Endothelial cell of umbilical vein (primary cell): ENCODE measurements around the gene SEMA3E. TPM values are rescaled to one million over a fixed set of nuclear protein-coding genes. Genes with fewer than 3 reads are reported as not detected.

ENCODE experiments used
- BruUV-seq: library from RNA; stranded (reverse); fragments of 400-500 nt; replicated peaks from 2 replicates; lab custom pipeline; 2021; lab: Mats Ljungman, UMichigan
- CTCF ChIA-PET: fragments of 300-600, 350-600 bp; sonication (Branson Sonifier 250); formaldehyde crosslinking; loops from one replicate; lab custom pipeline; 2021; ENCODE audit warnings: antibody characterized with exemption, inconsistent platforms; lab: Charles Lee
- POLR2A ChIA-PET: fragments of 300-600, 350-600 bp; sonication (Branson Sonifier 250); formaldehyde crosslinking; loops from one replicate; lab custom pipeline; 2021; ENCODE audit warnings: antibody characterized with exemption, inconsistent platforms; lab: Charles Lee
- DNase-seq: peaks from one replicate; pipeline ENCODE4 v3.0.0-alpha.2; 2011; ENCODE audit warnings: low read depth, low spot score
- FAIRE-seq: peaks from 2 replicates; lab custom pipeline; 2011; peaks lifted over from hg19 to GRCh38; lab: Jason Lieb, UNC
- H2AFZ ChIP-seq: 2 replicates; pipeline ENCODE4 v1.6.0; 2012; ENCODE audit warnings: low read depth, low read length, control low read depth, inconsistent platforms
- H3K27ac ChIP-seq: 2 replicates; pipeline ENCODE4 v1.5.1; 2011; ENCODE audit warnings: low read depth, mild to moderate bottlenecking, control low read depth, low read length, moderate library complexity; ENCODE audit not compliant: insufficient read depth
- H3K27me3 ChIP-seq, 2 experiments: 2 replicates each; pipeline versions ENCODE4 v1.6.0 to v1.6.1; 2011; ENCODE audit warnings: low read length in 2 of 2, mixed read lengths in 1 of 2; ENCODE audit not compliant: control insufficient read depth in 2 of 2, insufficient read depth in 2 of 2
- H3K36me3 ChIP-seq, 2 experiments: 2 replicates in 1 of 2; 3 replicates in 1 of 2; pipeline ENCODE4 v1.5.1; 2011; ENCODE audit warnings: low read length in 2 of 2, mild to moderate bottlenecking in 1 of 2, moderate library complexity in 1 of 2; ENCODE audit not compliant: control insufficient read depth in 2 of 2, insufficient read depth in 2 of 2; ENCODE audit errors: extremely low read depth in 1 of 2
- H3K4me1 ChIP-seq: 3 replicates; pipeline ENCODE4 v1.5.1; 2011; ENCODE audit warnings: mild to moderate bottlenecking, low read length; ENCODE audit not compliant: control insufficient read depth, insufficient read depth; ENCODE audit errors: extremely low read depth
- H3K4me2 ChIP-seq: 2 replicates; pipeline ENCODE4 v1.6.1; 2011; ENCODE audit warnings: low read length, control low read depth, mixed read lengths; ENCODE audit not compliant: insufficient read depth
- H3K4me3 ChIP-seq, 3 experiments: fragments of 200-600 bp in 1 of 3; sonication (generic), shearing (Covaris generic) in 1 of 3; replicated peaks in 1 of 3; 2 replicates each; pipeline ENCODE4 v1.5.1; 2011 to 2016; ENCODE audit warnings: control low read depth in 3 of 3, low read length in 3 of 3, mild to moderate bottlenecking in 2 of 3, inconsistent platforms in 1 of 3, low read depth in 1 of 3, moderate library complexity in 1 of 3; ENCODE audit not compliant: insufficient read depth in 1 of 3
- H3K79me2 ChIP-seq: 2 replicates; pipeline ENCODE4 v1.6.0; 2012; ENCODE audit warnings: low read length, inconsistent platforms; ENCODE audit not compliant: control insufficient read depth, insufficient read depth
- H3K9ac ChIP-seq: replicated peaks from 2 replicates; pipeline ENCODE3; 2011; ENCODE audit warnings: low read length, control low read depth; ENCODE audit not compliant: insufficient read depth; ENCODE audit errors: extremely low read depth
- H3K9me1 ChIP-seq: replicated peaks from 3 replicates; pipeline ENCODE4 v1.6.0; 2011; ENCODE audit warnings: mild to moderate bottlenecking, low read length; ENCODE audit not compliant: control insufficient read depth, insufficient read depth; ENCODE audit errors: extremely low read depth
- H3K9me3 ChIP-seq: replicated peaks from 2 replicates; pipeline ENCODE4 v1.5.1; 2012; ENCODE audit warnings: low read length, inconsistent platforms; ENCODE audit not compliant: control insufficient read depth, insufficient read depth
- H4K20me1 ChIP-seq: replicated peaks from 2 replicates; pipeline ENCODE3; 2011; ENCODE audit warnings: mild to moderate bottlenecking, low read length; ENCODE audit not compliant: control insufficient read depth, insufficient read depth; ENCODE audit errors: extremely low read depth
- EZH2 ChIP-seq: IDR thresholded peaks from 2 replicates; pipeline ENCODE4 v1.6.1; 2012; ENCODE audit warnings: borderline replicate concordance, low read depth, mild to moderate bottlenecking, moderate library complexity, low read length, inconsistent platforms; ENCODE audit not compliant: severe bottlenecking
- FOS ChIP-seq: IDR thresholded peaks from 2 replicates; pipeline ENCODE4 v1.6.1; 2011; ENCODE audit warnings: mild to moderate bottlenecking, low read length, moderate library complexity, borderline replicate concordance; ENCODE audit not compliant: insufficient read depth
- GATA2 ChIP-seq: IDR thresholded peaks from 2 replicates; pipeline ENCODE4 v1.7.0; 2011; ENCODE audit warnings: low read depth, mild to moderate bottlenecking, moderate library complexity, mixed read lengths, low read length; ENCODE audit not compliant: insufficient read length, insufficient read depth
- JUN ChIP-seq: IDR thresholded peaks from 2 replicates; pipeline ENCODE4 v1.6.1; 2011; ENCODE audit warnings: borderline replicate concordance, low read depth; ENCODE audit not compliant: insufficient read length, insufficient read depth
- MYC ChIP-seq: IDR thresholded peaks from one replicate; pipeline ENCODE4 v1.6.1; 2011; ENCODE audit warnings: mild to moderate bottlenecking, low read depth, low read length
- POLR2A ChIP-seq: IDR thresholded peaks from 2 replicates; pipeline ENCODE4 v1.6.1; 2012; ENCODE audit warnings: low read depth, mild to moderate bottlenecking, control low read depth, low read length
- POLR2AphosphoS5 ChIP-seq: IDR thresholded peaks from 2 replicates; pipeline ENCODE4 v1.6.1; 2012; ENCODE audit warnings: low read depth, mild to moderate bottlenecking, control low read depth, low read length, moderate library complexity; ENCODE audit not compliant: insufficient read depth
- dilution Hi-C: fragments of 300-500 bp; cut with MboI; formaldehyde crosslinking; loops from one replicate; pipeline ENCODE4 v1.15.0; 2019; ENCODE audit warnings: low sequenced_read_pairs; ENCODE audit not compliant: extremely low pct_ligation_motif_present
- intact Hi-C: fragments of 100-400 bp; cut with micrococcal nuclease; formaldehyde crosslinking; loops from one replicate; pipeline ENCODE4 v1.10.0; 2022
- polyA plus RNA-seq, 4 experiments: library from polyadenylated mRNA; depleted of rRNA in 3 of 4; stranded (reverse) in 3 of 4; unstranded in 1 of 4; fragments of >200 nt; gene quantifications; 2 replicates each; pipeline versions ENCODE4 v1.2.1 to v1.2.3, GENCODE V29; 2011 to 2012; ENCODE audit warnings: missing spikeins in 1 of 4
- total RNA-seq: library from RNA; stranded (reverse); gene quantifications from 2 replicates; pipeline ENCODE4 v1.2.3, GENCODE V29; 2021
- TF ChIP-seq, protein P1 (sequence below): IDR thresholded peaks from 2 replicates; pipeline ENCODE4 v1.6.1; 2011; ENCODE audit not compliant: insufficient read depth, insufficient read length
- TF ChIP-seq, protein P2 (sequence below), 2 donors: IDR thresholded peaks; 1 replicate in 1 of 2; 2 replicates in 1 of 2; pipeline ENCODE4 v1.5.1; 2011; ENCODE audit warnings: low read length in 2 of 2, mild to moderate bottlenecking in 2 of 2, moderate library complexity in 2 of 2, control low read depth in 1 of 2, inconsistent platforms in 1 of 2, low read depth in 1 of 2; ENCODE audit not compliant: insufficient read depth in 1 of 2; ENCODE audit errors: extremely low read depth in 1 of 2

Gene SEMA3E
- total and polyA plus RNA-seq, 2 donors (not counting 3 experiments of a cell fraction or from before 2014, with no cell fraction given), result not detected

DNA sequence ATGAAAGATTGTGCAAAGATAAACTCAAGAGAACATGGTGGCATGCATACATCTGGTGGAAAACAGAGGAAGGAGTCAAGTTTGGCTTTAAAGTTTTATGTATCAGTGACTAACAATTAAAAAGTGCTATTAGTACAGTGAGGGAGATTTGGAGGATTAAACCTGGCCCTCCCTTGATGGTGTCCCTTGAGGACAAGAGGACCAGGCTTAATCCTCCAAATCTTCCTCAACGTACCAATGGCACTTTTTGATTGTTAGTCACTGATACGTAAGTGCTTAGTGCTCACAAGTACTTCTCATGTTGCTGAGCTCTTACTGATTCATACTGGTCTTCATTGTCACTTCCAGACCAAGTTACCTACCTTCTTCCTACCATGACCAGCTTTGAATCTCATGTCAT, 47.2 kb upstream of the SEMA3E start:
- dilution Hi-C loops, result no loop called here
- CTCF ChIA-PET, result interaction anchor here (1.2 kb wide), 1 partner anchor 16 kb away, joined by 3 read pairs; no protein-coding TSS in a partner anchor
- Histone ChIP-seq H3K9ac (no peak overlapping the region), H3K4me1 (no peaks in the 10 kb centered on the region), H3K4me3 (no peak overlapping the region), H3K27me3 (no peaks in the 10 kb centered on the region), H2AFZ (no peak overlapping the region), H4K20me1 (no peaks in the 10 kb centered on the region), H3K9me1 (no peaks in the 10 kb centered on the region), H3K9me3 (no peaks in the 10 kb centered on the region), H3K79me2 (no peaks in the 10 kb centered on the region), H3K4me2 (no peak overlapping the region), H3K27ac (no peak overlapping the region), H3K36me3 (no peaks in the 10 kb centered on the region)
- TF ChIP-seq, protein P1, sequence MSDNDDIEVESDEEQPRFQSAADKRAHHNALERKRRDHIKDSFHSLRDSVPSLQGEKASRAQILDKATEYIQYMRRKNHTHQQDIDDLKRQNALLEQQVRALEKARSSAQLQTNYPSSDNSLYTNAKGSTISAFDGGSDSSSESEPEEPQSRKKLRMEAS, result no peak
- TF ChIP-seq, protein P2, sequence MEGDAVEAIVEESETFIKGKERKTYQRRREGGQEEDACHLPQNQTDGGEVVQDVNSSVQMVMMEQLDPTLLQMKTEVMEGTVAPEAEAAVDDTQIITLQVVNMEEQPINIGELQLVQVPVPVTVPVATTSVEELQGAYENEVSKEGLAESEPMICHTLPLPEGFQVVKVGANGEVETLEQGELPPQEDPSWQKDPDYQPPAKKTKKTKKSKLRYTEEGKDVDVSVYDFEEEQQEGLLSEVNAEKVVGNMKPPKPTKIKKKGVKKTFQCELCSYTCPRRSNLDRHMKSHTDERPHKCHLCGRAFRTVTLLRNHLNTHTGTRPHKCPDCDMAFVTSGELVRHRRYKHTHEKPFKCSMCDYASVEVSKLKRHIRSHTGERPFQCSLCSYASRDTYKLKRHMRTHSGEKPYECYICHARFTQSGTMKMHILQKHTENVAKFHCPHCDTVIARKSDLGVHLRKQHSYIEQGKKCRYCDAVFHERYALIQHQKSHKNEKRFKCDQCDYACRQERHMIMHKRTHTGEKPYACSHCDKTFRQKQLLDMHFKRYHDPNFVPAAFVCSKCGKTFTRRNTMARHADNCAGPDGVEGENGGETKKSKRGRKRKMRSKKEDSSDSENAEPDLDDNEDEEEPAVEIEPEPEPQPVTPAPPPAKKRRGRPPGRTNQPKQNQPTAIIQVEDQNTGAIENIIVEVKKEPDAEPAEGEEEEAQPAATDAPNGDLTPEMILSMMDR (IDR thresholded peaks at IDR 0.05; ENCODE audit: extremely low read depth in 1 of 2, insufficient read depth in 1 of 2, low read depth in 1 of 2, low read length in 2 of 2), result no peak
- TF ChIP-seq EZH2, result no peak
- TF ChIP-seq POLR2A, result no peak
- TF ChIP-seq MYC, result no peak
- no peak for TF ChIP-seq FOS
- TF ChIP-seq GATA2, result no peak
- no peak for TF ChIP-seq POLR2AphosphoS5
- no peak for TF ChIP-seq JUN
- no TSS peak for BruUV-seq
- intact Hi-C loops, result no loop called here
- FAIRE-seq, result no peak
- no peak for DNase-seq
- POLR2A ChIA-PET, result no interaction called here
